Mucosa of descending colon (tissue), 3 donors: ENCODE measurements around the gene HOMER1. TPM values are rescaled to one million over a fixed set of nuclear protein-coding genes. Genes with fewer than 3 reads are reported as not detected.
"Not testable (repeated sequence)": the region's sequence is repeated elsewhere in the genome, so short reads cannot be mapped to it uniquely, and the experiment has no call there.

ENCODE experiments used
- ATAC-seq: fragments of 200-7000 bp; cut with Tn5 transposase; one replicate; pipeline ENCODE4 v1.9.1; 2020; ENCODE audit warnings: mild to moderate bottlenecking, moderate library complexity
- DNase-seq, 3 donors: peaks; one replicate each; pipeline ENCODE4 v3.0.0-alpha.2; 2020
- H3K36me3 ChIP-seq: fragments of 200-600 bp; one replicate; pipeline ENCODE4 v1.8.0; 2021; ENCODE audit warnings: low read depth, mild to moderate bottlenecking
- H3K4me1 ChIP-seq: fragments of 200-600 bp; one replicate; pipeline ENCODE4 v1.8.0; 2021; ENCODE audit warnings: low read depth, mild to moderate bottlenecking
- H3K4me3 ChIP-seq: fragments of 200-600 bp; one replicate; pipeline ENCODE4 v1.8.0; 2021; ENCODE audit warnings: mild to moderate bottlenecking
- H3K9me3 ChIP-seq: fragments of 200-600 bp; one replicate; pipeline ENCODE4 v1.8.0; 2021; ENCODE audit warnings: mild to moderate bottlenecking
- intact Hi-C, 2 donors: fragments of 100-400 bp; cut with DNase I in 1 of 2; cut with micrococcal nuclease in 1 of 2; formaldehyde crosslinking; loops; one replicate each; pipeline versions ENCODE4 v1.11.0 to v1.11.1; 2022; cut with DNase I, micrococcal nuclease
- total RNA-seq, 3 donors: library from RNA; stranded (reverse); fragmentation: NEBNext Ultra II Directional in 2 of 3; extraction: Animal tissue kit (Norgen Biotek cat#: 25700) in 2 of 3; gene quantifications; one replicate each; pipeline versions ENCODE4 v1.2.1 to v1.2.4, GENCODE V29; 2021 to 2023
- TF ChIP-seq, protein P1 (sequence below): fragments of 200-600 bp; IDR thresholded peaks from one replicate; pipeline ENCODE4 v1.8.0; 2022; ENCODE audit warnings: antibody characterized with exemption, mild to moderate bottlenecking
- donor health status: DM: no; HTN: no; CAD: no; lungs with moderate emphysema.
- donor health status: DM: no; HTN: no; CAD: no.
- donor health status: DM: no; HTN: yes; CAD: no.

The HOMER1 gene
- total RNA-seq, 3 donors from 2014 or later = 1.1 to 7.4 (median 2.2) TPM

DNA sequence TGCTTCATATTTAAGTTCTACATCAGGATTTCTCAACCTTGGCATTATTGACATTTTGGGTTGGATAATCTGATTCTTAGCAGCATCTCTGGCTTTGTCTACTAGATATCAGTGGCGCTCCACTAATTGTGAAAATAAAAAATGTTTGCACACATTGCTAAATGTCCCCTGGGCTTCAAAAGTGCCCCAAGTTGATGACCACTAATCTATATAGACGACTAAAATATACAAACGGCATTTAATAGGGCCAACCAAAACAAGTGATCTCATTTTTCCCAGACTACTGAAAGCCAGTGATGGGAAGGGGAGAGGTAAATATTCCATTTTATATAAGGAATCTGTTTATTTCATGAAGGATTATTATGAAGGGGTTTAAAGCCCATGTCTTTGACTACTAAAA, 118.6 kb downstream of the HOMER1 start:
- Histone ChIP-seq H3K4me1 (no peaks in the 10 kb centered on the region), H3K4me3 (no peak overlapping the region), H3K9me3 (no peaks in the 10 kb centered on the region), H3K36me3 (no peaks in the 10 kb centered on the region)
- intact Hi-C loops = no loop called here
- TF ChIP-seq, protein P1, sequence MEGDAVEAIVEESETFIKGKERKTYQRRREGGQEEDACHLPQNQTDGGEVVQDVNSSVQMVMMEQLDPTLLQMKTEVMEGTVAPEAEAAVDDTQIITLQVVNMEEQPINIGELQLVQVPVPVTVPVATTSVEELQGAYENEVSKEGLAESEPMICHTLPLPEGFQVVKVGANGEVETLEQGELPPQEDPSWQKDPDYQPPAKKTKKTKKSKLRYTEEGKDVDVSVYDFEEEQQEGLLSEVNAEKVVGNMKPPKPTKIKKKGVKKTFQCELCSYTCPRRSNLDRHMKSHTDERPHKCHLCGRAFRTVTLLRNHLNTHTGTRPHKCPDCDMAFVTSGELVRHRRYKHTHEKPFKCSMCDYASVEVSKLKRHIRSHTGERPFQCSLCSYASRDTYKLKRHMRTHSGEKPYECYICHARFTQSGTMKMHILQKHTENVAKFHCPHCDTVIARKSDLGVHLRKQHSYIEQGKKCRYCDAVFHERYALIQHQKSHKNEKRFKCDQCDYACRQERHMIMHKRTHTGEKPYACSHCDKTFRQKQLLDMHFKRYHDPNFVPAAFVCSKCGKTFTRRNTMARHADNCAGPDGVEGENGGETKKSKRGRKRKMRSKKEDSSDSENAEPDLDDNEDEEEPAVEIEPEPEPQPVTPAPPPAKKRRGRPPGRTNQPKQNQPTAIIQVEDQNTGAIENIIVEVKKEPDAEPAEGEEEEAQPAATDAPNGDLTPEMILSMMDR = no peak
- ATAC-seq = no peak
- DNase-seq = no peak

DNA sequence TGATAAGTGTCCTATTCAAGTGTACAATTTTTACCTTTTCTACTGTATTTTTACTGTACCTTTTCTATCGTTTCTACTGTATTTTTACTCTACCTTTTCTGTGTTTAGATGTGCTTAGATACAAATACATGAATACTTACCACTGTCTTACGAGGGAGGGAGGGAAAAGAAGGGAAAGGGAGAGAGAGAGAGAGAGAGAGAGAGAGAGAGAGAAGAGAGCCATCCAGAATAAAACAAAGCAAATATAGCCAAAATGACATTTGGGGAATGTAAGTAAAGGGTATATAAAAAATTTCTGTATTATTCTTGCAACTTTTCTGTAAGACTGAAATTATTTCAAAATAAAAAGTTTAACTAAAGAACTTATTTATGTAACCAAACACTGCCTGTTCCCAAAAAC, 121.2 kb downstream of the HOMER1 start:
- H3K4me1 ChIP-seq = no peaks in the 10 kb centered on the region
- H3K36me3 ChIP-seq = no peaks in the 10 kb centered on the region
- TF ChIP-seq, protein P1 = no peak
- DNase-seq (no peak), ATAC-seq (no peak)
- intact Hi-C loops = no loop called here
- no peaks in the 10 kb centered on the region for H3K9me3 ChIP-seq
- no peak overlapping the region for H3K4me3 ChIP-seq

GRCh38 chr5:79386679-79387078, 127.3 kb downstream of the HOMER1 start:
- DNase-seq (no peak), ATAC-seq (no peak)
- Histone ChIP-seq H3K36me3 (no peaks in the 10 kb centered on the region), H3K4me3 (no peak overlapping the region), H3K9me3 (peaks cover 14% of the 10 kb centered on the region), H3K4me1 (no peaks in the 10 kb centered on the region)
- intact Hi-C loops = no loop called here
- TF ChIP-seq, protein P1 = no peak

- H3K36me3 ChIP-seq, DNase-seq, H3K4me3 ChIP-seq, H3K4me1 ChIP-seq, ATAC-seq, intact Hi-C loops: not testable (repeated sequence)
- H3K9me3 ChIP-seq = peaks cover 20% of the 10 kb centered on the region
Measured at GRCh38 chr5:79385126-79385525, 128.8 kb downstream of the HOMER1 start.

DNA sequence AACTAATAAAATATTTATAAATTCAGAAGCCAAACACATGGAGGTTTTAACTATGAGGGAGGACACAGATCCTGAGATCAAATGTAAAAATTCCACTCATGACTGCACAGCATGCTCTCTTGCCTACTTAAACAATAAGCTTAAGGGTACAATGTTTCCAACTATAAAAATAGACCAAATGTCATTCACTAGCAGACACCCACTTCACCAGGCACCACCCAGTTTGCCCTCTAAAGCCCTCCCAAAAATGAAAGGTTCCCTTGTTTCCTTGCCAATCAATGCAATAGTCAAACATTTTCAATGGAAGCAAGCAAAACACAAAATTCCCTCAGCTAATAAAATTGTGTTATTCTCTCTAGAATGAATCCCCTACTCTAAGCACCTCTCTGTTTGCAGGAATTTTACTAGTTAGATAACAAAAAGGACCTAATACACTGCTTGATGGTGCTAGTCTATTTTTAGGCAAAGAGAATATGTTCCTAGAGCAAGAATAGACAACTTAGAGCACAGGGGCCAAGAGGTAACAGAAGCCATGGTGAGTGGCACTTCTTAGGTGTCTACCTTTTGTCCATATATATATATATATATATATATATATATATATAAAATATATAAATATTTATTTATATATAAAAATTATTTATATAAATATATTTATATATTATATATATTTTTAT, 135.3 kb downstream of the HOMER1 start:
- intact Hi-C loops = no loop called here
- Histone ChIP-seq H3K4me3 (no peak overlapping the region), H3K9me3 (peaks cover 22% of the 10 kb centered on the region), H3K4me1 (no peaks in the 10 kb centered on the region), H3K36me3 (no peaks in the 10 kb centered on the region)
- no peak for ATAC-seq
- no peak for DNase-seq
- TF ChIP-seq, protein P1 = no peak

DNA sequence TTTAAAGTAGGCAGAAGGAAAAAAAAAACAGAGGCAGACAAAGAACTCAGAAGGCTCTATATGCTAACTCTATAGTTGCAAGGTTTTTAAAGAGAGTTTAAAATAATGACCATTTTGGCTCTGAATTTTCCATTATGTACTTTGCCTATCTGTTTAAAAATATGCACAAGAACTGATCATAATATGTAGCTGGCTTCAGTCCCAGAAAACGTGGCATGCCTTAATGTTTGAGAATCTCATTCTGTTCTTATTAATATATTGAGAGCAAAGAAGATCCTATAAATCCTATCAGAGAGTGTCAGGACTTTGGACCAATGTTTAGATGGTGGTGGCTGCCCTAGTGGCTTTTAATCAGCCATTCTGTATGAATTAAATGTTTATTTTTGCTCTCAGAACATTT, 156.5 kb downstream of the HOMER1 start:
- Histone ChIP-seq H3K4me3 (no peak overlapping the region), H3K9me3 (no peaks in the 10 kb centered on the region), H3K4me1 (no peaks in the 10 kb centered on the region), H3K36me3 (no peaks in the 10 kb centered on the region)
- intact Hi-C loops = no loop called here
- DNase-seq = no peak
- ATAC-seq = no peak
- TF ChIP-seq, protein P1 = no peak
